NCI-H1930 (cell line): Measurements from ENCODE around the gene TMEM132A.
"Not testable (repeated sequence)": the region's sequence is repeated elsewhere in the genome, so short reads cannot be mapped to it uniquely, and the experiment has no call there.

Experiments used
- DNase-seq, 2 experiments: peaks; one replicate each; lab custom pipeline; 2025; lab: John Stamatoyannopoulos, UW

The TMEM132A gene

DNA sequence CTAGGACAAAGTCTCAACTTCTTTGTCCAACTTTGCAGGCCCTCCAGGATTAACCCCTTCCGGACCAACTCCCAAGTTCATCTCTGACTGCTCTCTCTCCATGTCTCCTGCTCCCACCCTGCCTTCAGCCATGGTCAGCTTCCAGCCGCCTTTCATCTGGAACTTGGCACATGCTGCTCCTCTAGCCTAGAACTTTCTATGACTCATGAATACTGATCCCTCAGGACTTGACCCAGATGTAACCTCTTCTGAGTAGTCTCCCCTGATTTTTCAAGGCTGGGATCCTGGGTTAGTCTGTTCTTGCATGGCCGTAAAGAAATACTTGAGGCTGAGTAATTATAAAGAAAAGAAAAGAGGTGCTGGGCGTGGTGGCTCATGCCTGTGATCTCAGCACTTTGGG, 32.9 kb downstream of the TMEM132A start:
- DNase-seq: no peak

DNA sequence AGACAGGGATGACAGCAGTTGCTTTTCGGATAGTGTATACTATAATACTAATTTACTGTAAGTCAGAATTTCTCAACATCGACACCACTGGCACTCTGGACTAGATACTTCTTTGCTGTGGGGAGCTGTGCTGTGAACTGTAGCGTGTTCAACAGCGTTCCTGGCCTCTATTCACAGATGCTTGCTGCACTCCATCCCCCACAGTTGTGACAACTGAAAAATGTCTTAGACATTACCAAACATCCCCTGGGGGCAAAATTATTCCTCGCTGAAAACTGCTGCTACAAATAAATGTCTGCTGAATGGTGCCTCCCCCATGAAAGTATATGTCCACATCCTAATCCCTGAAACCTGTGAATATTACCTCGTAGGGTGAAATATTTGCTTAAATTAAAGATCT, 35.2 kb downstream of the TMEM132A start:
- no peak for DNase-seq

DNA sequence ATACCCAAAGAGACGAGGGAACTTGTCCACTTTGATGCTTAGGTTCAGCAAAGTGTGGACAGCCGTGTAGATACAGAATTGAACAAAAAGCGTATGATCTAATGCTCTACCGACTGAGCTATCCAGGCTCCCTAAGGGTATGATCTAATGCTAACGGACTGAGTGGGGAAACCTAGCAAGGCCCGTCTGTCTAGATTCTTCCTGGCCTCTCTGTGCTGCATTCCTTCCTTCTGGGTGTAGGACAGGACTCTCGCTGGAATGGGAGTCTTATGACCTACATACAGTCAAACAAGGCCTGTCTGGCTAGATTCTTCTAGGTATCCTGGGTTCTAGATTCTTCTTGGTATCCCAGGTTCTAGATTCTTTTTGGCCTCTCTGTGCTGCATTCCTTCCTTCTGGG, 36.1 kb downstream of the TMEM132A start:
- DNase-seq: no peak

DNA sequence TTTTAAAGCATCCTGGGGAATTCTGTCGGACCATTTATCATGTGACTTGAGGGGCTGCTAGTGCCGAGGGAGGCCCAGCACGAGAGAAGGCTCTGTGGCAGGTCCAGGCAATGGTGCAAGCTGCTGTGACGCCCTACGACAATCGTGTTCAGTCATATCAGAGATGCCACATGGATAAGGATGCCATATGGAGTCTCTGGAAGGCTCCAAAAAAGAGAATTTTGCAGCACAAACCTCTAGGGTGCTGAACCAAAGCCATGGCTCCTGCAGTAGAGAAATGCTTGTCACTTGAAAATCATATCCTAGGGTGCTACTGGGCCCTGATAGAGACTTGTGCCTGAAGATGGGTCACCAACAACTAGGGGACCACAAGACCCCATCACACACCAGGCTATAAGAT, 40.5 kb downstream of the TMEM132A start:
- no peak for DNase-seq

DNA sequence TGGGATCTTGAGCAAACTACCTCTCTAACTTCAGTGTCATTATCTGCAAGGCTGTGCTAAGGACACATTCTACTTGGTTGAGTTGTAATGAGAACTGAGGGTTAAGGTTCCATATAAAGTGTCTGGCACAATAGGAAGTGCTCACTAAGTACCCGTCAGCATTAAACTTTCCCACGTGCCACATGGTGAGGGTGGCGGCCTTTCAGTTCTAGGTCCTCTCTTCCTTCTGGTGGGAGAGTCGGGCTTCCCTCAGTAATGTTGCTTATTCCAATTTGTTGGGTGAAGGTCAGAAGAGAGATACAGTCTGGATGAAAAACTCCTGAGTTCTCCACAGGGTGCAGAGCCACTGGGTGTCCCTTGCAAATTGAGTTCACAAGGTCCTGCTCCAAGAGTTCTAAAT, 42.6 kb downstream of the TMEM132A start:
- DNase-seq: no peak

DNA sequence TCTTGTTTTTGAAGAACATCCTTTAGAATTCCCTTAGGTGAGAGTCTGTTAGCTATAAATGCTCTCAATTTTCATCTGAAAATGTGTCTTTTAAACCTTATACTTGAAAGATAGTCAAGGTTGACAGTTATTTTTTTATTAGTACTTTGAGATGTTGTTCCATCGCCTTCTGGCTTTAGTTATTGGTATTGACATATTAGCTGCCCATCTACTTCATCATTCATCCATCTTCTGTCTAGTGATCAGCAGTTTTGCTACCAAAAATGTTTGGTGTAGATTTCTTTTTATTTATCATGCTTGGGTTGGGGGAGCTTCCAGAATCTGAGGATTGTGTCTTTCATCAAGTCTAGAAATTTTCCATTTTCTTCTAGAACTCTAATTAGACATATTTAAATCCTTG, 44.0 kb downstream of the TMEM132A start:
- DNase-seq: no peak

DNA sequence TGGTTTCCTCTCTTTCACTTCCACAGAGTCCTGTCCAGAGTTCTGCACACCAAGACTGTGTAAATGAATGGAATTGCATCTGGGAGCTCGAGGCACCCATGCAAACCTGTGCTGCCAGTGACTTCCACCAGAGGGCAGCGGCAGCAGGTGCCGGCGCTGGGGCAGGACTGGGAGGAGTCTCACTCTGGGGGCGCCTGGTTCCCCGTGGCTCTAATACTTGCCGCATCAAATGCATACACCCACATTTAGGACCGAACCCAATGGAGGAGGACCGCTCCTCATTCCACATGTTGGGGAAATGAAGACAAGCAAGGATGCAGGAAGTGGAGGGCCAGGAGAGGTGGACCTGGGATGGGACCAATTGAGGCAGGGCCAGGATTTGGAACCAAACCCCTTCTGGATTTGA, 46.1 kb downstream of the TMEM132A start:
- DNase-seq: no peak

DNA sequence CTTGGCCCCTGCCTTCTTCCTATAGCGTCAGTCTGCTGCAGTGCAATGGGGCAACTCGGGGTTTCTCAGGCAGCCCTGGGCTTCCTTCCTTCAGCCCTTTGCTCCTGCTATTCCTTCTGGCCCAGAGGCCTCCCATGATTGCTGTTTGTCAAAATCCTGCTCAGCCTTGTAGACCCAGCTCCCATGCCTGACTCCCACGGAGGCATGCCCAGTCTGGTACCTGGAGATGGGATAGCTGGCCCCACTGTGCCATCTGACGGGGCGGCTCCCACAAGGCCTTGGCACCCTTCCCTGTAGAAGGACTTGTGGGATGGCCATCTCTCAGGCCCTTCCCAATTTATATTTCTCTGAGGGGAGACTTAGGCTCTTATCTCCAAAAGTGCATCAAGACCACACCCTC, 46.6 kb downstream of the TMEM132A start:
- no peak for DNase-seq

DNA sequence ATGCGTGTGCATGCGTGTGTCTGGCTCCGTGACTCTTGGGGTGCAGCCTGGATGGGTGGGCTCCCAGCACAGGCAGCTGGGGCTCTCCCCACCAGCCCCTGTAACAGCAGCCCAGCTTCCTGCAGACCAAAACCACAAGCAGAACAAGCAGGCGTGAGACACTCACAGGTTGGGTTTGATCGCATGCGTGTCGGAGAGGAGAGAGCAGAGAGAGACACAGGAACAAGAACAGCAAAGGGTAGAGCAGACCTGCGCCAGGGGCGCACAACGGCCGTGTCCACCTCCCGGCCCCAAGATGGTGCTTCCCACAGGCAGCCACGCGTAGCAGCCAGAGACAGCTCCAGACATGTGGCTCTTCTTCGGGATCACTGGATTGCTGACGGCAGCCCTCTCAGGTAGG, 47.3 kb downstream of the TMEM132A start, which contains the start of gene CD6:
Gene CD6 (plus strand): TSS at position 161 of the 400 bp plus-strand sequence. CDS start 186 bp downstream, at position 347.
- no peak for DNase-seq

DNA sequence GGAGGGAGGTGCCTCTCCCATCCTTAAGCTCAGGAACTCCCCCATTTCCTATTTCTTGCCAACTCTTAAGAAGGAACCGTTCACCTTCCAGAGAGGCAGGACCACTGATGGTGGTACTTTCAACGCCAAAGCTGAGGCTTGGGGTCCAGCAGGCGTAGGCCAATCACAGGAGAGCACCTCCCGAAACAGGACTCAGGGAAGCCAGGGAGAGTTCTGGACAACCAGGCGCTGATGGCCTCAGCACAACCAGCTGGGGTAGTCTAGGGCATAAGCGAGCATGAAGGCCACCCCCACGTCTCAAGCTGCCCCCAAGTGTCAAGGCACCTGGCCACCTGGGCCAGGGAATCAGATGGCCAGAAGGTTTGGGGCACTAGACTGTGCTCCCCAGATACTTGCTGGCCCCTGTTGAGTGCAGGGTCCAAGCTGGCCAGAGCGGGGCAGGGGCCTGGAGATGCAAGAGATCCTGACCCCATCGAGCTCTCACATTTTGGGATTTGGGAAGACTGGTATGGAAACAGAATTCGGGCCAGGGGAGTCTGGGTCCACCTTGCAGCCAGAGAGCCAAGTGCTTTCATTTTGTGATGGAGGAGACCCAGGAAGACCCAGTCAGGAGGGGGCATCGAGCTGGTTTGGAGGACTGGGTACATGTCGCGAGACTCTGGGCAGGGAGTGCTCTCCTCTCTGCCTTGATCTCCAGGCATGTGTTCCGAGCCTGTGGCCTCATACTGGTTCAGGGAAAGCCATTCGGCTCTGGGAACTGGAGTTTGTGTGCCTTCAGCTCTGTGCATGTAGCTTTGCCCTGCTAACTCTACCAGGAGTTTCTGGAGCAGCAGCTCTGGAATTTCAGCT, 48.1 kb downstream of the TMEM132A start:
- DNase-seq: no peak

DNA sequence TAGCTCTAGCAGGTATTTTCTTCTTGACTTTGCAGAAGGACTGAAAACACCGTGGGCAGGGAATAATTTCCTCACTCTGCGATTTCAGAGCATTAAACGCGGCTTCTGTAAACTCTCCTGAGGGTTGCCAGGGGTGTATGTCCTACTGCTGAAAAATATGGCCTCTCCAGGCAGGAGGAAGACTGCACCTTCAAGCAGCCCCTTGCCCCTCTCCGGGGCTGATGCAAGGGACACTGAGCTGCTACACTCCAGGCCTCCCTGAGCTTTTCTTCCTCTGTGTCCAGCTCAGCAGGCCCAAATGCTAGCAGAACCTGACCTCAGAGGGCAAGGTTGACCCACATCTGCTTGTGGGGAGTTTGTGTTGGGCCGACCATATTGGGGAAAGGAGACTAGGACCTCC, 49.4 kb downstream of the TMEM132A start:
- no peak for DNase-seq

DNA sequence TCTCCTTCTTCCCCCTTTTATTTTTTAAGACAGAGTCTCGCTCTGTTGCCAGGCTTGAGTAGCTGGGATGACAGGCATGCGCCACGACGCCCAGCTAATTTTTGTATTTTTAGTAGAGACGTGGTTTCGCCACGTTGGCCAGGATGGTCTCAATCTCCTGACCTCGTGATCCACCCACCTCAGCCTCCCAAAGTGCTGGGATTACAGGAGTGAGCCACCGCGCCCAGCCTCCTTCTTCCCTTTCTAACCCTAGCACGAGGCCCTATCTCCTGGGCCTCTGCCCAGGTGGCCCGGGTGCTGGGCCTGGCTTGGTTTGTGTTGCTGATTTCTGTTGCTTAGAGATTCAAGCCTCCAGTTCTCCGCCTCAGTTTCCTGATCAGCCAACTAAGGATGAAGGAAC, 50.1 kb downstream of the TMEM132A start:
- not testable (repeated sequence) for DNase-seq

DNA sequence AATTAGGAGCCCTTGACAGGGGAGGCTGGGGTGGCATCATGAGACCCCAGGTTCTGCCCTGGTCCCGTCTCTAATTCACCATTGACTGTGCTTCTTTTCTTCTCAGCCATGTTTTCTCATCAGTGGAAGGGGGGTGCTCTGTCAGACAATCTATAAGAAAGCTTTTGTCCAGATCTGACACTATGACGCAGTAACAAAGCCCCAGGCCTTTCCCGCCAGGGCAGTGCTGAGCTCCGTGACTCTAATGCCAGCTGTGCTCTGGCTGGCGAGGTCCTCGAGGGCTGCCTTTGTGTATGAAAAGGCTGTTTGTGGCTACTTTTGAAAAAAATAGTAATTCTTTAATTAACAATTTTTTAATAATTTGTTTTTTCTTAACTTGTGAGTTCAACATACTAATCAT, 50.5 kb downstream of the TMEM132A start:
- DNase-seq: no peak

DNA sequence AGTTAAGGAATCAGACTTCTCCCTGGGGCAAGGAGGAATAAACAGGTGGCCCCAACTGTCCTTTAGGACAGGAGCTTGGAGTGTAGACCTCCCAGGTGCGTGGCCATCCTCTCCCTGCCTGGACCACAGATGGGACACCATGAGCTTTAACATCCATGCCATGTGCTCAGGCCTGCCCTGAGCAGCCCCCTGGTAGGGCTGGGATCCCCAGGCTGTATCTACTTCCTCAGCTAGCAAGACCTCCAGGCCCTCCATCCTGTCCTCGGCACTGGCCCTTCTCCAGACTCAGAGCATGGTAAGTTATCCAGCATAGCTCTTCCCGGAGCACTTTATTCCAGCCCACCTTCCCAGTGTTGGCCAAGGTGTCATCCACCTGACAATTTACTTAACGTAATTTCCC, 53.0 kb downstream of the TMEM132A start:
- DNase-seq: no peak

DNA sequence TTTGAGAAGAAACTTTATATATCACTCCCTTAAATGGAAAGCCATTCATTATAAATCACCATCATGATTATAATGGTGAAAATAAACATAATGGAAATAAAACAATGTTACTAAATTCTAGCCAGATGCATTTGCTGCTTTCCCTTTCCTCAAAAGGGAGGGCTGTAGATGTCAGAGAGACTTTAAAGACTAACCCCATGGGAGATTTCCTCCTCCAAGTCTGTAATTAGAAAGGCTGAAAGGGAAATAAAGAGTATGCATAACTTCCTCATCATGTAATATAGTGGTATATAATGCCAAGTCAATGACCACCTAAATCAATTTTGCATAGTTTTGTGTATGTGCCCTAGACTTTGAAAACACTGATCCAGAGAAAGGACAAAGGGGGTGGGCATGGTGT, 53.6 kb downstream of the TMEM132A start:
- DNase-seq: no peak

DNA sequence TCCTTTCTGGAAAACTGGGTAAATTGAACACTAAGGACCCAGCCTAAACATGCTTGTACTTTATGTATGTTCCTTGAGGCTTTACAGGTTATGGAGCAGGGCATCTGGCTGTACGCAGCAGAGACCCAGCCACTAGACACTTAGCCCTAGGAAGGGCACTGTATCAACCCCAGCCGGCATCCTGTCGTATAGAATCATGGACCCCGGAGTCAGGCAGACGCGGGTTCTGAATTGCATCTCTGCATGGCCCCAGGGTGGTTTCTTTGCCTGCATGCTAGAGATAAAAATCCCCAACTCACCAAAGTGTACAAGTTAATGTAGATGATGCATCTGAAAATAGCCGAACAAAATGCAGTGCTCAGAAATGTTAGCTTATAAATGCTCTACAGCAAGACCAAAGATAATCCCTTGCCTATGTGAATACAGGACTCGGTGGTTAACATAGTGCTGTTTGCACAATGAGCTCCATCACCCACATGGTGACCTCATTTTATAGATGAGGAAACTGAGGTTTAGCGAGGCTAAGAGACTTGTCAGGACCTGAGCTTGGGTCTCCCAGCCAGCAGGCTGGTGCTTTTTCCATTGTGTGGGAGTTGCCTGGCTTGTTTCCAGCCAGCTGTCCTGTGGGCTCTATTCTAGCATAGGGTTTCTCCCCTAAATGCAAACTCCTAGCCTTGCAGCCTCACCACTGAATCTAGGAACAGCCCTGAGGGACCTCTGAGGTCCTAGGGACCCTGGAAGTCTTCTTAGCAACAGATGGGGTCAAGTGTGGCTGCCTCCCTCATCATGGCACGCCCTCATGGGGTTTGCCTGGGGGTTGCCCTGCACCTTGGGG, 54.5 kb downstream of the TMEM132A start:
- no peak for DNase-seq

DNA sequence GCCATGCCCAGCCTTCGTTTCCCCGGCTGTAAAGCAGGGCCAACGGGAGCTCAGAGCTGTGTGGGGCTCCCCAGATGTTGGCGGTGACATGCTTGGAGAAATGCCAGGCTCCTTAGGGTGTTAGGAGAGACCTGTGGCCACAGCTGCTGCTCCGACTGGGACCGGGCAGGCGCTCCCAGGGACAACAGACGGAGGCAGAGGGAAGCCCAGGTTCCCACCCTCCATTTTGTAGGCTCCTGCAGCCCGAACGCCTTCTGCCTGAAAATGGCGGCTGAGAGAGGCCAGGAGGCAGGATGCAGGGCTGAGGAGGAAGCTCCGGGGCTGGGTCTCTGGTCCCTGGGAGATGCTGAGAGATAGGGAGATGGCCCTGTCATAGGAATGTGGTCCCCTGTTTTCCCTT, 57.3 kb downstream of the TMEM132A start:
- DNase-seq: no peak

DNA sequence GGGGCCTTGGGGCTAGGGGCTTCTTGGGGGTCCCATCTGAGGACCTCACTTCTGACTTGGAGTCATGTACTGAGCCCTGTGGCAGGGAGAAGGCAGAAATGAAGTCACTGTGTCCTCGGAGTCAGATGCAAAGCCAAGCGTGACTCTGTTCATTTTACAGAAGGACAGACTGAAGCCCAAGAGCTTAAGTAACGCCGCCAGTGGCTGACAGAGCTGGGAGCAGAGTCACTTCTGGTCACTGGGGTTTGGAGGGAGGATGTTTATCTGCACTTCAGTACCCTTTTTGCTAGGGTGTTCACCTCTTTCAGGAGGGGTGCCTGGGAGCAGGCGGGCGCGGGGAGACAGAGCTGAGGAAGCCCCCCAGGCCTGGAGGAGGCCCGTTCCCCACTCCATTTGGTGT, 57.9 kb downstream of the TMEM132A start:
- DNase-seq: no peak

DNA sequence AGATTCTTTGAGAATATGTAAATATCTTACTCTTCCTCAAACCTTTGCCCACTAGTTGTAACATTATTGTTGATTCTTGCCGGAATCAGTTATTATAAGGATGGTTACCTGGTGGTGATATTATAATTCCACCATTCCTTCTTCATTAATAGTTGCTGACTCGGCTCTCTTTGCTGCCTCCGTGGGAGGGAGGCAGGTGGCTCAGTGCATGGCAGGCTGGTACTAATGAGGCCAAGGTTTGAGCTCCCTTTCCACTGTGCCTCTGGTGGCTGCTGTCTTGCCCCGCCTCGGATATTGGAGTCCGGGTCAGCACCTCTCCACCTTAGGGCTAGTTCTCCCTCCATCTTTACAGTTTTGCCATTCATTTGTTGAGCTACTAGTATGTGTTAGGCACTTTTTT, 59.9 kb downstream of the TMEM132A start:
- no peak for DNase-seq

DNA sequence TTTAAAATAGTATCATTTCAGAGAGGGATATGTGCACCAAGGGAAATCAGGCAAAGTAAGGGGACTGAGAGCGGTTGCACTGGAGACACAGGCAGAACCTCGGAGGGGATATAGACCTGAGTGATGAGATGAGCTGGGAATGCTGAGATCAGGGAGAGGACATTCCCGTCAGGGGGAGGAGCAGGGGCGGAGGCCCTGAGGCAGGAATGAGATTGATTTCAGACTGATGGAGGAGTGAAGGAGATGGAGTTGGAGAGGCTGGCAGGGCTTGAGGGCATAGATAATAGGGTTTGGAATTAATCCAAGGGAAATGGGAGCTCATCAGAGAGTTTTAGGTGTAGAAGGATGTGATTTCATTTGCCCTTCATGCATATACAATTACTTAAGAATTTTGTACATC, 60.4 kb downstream of the TMEM132A start:
- no peak for DNase-seq

DNA sequence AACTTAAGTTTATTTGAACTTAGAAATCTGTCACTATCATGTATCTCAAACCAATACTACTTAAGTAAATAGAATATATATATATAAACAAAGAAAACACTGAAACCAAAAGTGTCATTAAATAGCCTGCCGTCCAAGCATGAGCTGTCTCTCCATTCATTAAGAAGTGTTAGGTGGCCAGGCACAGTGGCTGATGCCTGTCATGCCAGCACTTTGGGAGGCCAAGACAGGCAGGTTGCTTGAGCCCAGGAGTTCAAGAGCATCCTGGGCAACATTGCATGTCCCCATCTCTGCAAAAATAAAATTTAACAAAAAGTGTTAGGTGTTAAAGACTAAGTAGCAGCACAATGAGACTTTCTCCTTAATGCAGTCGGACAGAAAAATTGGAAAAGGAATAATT, 61.2 kb downstream of the TMEM132A start:
- DNase-seq: no peak

DNA sequence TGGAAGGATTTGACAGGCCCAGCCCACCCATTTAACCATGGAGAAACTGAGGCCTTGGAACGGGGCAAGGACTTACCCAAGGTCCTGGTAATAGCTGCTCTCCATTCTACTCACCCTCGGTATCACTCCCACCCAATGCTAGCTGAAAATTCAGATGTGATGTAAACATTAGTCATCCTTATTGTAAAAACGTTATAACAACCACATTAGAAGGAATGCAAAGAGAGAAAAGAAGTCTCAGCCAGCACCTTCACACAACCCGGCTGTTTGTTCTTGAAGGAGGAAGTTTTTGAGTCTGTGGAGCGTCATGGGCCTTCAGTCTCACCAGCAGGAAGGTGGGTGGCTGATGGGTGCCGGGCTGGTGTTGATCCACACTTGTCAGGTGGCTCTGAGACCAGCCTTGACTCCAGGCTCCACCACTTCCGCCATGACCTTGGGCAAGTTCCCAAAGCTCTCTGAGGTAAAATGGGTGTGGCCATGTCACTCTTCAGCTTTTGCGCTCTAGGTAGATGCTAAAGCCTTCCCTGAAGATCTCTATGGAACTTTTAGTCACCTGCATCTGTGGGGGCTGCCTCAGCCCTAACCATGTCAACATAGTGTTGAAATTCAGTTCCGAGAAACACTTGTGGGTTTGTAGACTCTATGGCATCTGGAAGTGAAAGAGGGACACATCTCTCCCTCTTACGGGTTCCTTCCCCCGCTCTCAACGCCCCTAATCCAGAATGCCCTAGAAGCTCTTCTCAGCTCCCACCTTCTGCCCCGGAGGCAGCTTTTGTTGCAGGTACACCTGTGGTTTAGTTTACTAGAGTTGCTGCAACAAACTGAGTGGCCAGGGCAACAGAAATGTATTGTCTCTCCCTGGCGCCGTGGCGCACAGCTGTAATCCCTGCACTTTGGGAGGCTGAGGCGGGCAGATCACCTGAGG, 62.0 kb downstream of the TMEM132A start:
- DNase-seq: no peak
